Osteoblast (primary cell): ENCODE data around the gene COQ10A. TPM values are rescaled to one million over a fixed set of nuclear protein-coding genes. Genes with fewer than 3 reads are reported as not detected.
A peak's percentile ranks its signal among the peaks of the same experiment; 100 is the strongest.
"Not testable (repeated sequence)": the region's sequence is repeated elsewhere in the genome, so short reads cannot be mapped to it uniquely, and the experiment has no call there.

Source experiments
- DNase-seq: peaks from one replicate; pipeline ENCODE4 v3.0.0; 2011; ENCODE audit warnings: low spot score, mixed read lengths; ENCODE audit not compliant: insufficient read length; ENCODE audit errors: missing footprints
- H2AFZ ChIP-seq: 2 replicates; pipeline ENCODE4 v1.6.0; 2011; ENCODE audit warnings: mild to moderate bottlenecking, low read length
- H3K27ac ChIP-seq: 2 replicates; pipeline ENCODE4 v1.5.1; 2011; ENCODE audit warnings: mild to moderate bottlenecking, low read depth, low read length, moderate library complexity
- H3K27me3 ChIP-seq: 2 replicates; pipeline ENCODE4 v1.6.0; 2012; ENCODE audit warnings: mild to moderate bottlenecking, control low read depth, inconsistent platforms, low read length, moderate library complexity; ENCODE audit not compliant: insufficient read depth
- H3K36me3 ChIP-seq: 2 replicates; pipeline ENCODE4 v1.5.1; 2011; ENCODE audit warnings: mild to moderate bottlenecking, low read length, control low read depth, moderate library complexity; ENCODE audit not compliant: insufficient read depth
- H3K4me1 ChIP-seq: 2 replicates; pipeline ENCODE4 v1.5.1; 2011; ENCODE audit warnings: mild to moderate bottlenecking, low read length, control low read depth, moderate library complexity; ENCODE audit not compliant: insufficient read depth
- H3K4me2 ChIP-seq: 2 replicates; pipeline ENCODE4 v1.6.0; 2011; ENCODE audit warnings: mild to moderate bottlenecking, low read length; ENCODE audit not compliant: insufficient read depth
- H3K4me3 ChIP-seq: fragments of 200-600 bp; sonication (generic); 3 replicates; pipeline ENCODE4 v1.5.1; 2012; ENCODE audit warnings: mild to moderate bottlenecking, low read length, inconsistent platforms; ENCODE audit not compliant: insufficient read depth
- H3K79me2 ChIP-seq: 2 replicates; pipeline ENCODE4 v1.6.0; 2012; ENCODE audit warnings: mild to moderate bottlenecking, low read length, control low read depth, inconsistent platforms; ENCODE audit not compliant: insufficient read depth
- H3K9me3 ChIP-seq: 2 replicates; pipeline ENCODE4 v1.5.1; 2011; ENCODE audit warnings: low read depth, low read length, control low read depth
- H4K20me1 ChIP-seq: 2 replicates; pipeline ENCODE4 v1.6.0; 2012; ENCODE audit warnings: mild to moderate bottlenecking, low read length, control low read depth; ENCODE audit not compliant: insufficient read depth
- CTCF ChIP-seq: IDR thresholded peaks from 2 replicates; pipeline ENCODE4 v1.5.1; 2011; ENCODE audit warnings: mild to moderate bottlenecking, low read depth, low read length, moderate library complexity; ENCODE audit errors: extremely low read depth
- total RNA-seq: library from RNA; depleted of rRNA; stranded (reverse); fragments of >200 nt; gene quantifications from 2 replicates; pipeline ENCODE4 v1.2.3, GENCODE V29; 2012

Gene COQ10A
- total RNA-seq, 1 donor = 10.1 TPM

GRCh38 chr12:56267443-56268071, 815 bp downstream of the COQ10A start:
- peak overlapping the region; percentile 98 for H2AFZ ChIP-seq
- H3K9me3 ChIP-seq = no peaks in the 10 kb centered on the region
- H3K36me3 ChIP-seq = peaks cover 28% of the 10 kb centered on the region
- peak overlapping the region; percentile 92 for H3K4me2 ChIP-seq
- no peaks in the 10 kb centered on the region for H3K27me3 ChIP-seq
- TF ChIP-seq CTCF = no peak
- H3K79me2 ChIP-seq = no peaks in the 10 kb centered on the region
- H3K4me3 ChIP-seq = peak overlapping the region; percentile 81
- peak; percentile 74 for DNase-seq
- H3K4me1 ChIP-seq = peaks cover 11% of the 10 kb centered on the region
- H3K27ac ChIP-seq = peak overlapping the region; percentile 76
- no peaks in the 10 kb centered on the region for H4K20me1 ChIP-seq

DNA sequence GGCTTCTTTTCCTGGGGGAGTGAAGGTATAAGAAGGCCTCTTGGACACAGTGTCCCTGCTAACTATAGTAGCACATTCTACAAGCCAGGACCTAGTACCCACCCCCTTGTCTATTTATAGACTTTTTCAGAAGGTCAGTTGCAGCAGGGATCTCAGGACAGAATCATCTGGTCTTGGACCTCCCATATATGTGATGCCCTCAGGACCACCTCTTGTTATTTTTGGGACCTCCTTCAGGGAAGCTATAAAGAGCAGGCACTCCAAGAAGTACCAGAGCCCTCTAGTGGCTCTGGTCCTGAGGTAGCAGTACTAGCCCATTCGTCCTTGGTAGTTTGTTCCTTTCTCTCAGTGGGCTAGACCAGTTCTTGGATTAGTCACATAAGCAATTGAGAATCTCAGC, 4.3 kb downstream of the COQ10A start:
- Histone ChIP-seq H4K20me1 (no peaks in the 10 kb centered on the region), H3K79me2 (no peaks in the 10 kb centered on the region), H3K4me1 (peaks cover 11% of the 10 kb centered on the region), H3K36me3 (peaks cover 59% of the 10 kb centered on the region), H3K27me3 (no peaks in the 10 kb centered on the region), H3K9me3 (no peaks in the 10 kb centered on the region), H2AFZ (no peak overlapping the region), H3K4me3 (no peak overlapping the region), H3K27ac (no peak overlapping the region), H3K4me2 (no peak overlapping the region)
- DNase-seq = peak; percentile 53
- peak; percentile 54 for TF ChIP-seq CTCF

GRCh38 chr12:56272468-56272867, 5.7 kb downstream of the COQ10A start:
- not testable (repeated sequence) for H3K4me3 ChIP-seq, DNase-seq, H3K27ac ChIP-seq, H4K20me1 ChIP-seq, H3K79me2 ChIP-seq, H2AFZ ChIP-seq, H3K4me1 ChIP-seq, H3K9me3 ChIP-seq, H3K27me3 ChIP-seq, H3K4me2 ChIP-seq
- H3K36me3 ChIP-seq = peaks cover 70% of the 10 kb centered on the region

DNA sequence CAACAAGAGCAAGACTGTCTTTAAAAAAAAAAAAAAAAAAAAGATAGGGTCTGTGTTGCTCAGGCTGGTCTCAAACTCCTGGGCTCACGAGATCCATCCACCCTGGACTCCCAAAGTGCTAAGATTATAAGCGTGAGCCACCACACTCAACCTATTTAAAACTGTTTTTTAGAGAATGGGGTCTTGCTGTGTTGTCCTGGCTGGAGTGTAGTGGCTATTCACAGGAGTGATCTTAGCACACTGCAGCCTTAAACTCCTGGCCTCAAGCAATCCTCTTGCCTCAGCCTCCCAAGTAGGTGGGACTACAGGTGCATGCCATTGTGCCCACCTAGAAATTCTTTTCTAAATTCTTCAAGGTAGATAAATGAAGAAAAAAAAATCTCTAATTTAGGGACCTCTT, 7.6 kb downstream of the COQ10A start:
- Histone ChIP-seq H4K20me1 (no peaks in the 10 kb centered on the region), H3K4me2 (no peak overlapping the region), H3K4me3 (no peak overlapping the region), H3K27ac (no peak overlapping the region), H3K9me3 (no peaks in the 10 kb centered on the region), H3K27me3 (no peaks in the 10 kb centered on the region), H2AFZ (no peak overlapping the region), H3K79me2 (no peaks in the 10 kb centered on the region), H3K36me3 (peaks cover 85% of the 10 kb centered on the region), H3K4me1 (no peaks in the 10 kb centered on the region)
- TF ChIP-seq CTCF = no peak
- DNase-seq = peak; percentile 65
